COLO829 (cell line): ENCODE data around the gene RBP2.

Source experiments
- DNase-seq: peaks from one replicate; pipeline ENCODE4 v3.0.0; 2012; ENCODE audit warnings: low spot score

Gene RBP2

GRCh38 chr3:139476348-139476747 is at the start of gene RBP2:
Gene RBP2, minus strand, starts transcription at chr3:139476516. Its CDS starts 57 bp downstream, at chr3:139476459.
- DNase-seq: no peak

DNA sequence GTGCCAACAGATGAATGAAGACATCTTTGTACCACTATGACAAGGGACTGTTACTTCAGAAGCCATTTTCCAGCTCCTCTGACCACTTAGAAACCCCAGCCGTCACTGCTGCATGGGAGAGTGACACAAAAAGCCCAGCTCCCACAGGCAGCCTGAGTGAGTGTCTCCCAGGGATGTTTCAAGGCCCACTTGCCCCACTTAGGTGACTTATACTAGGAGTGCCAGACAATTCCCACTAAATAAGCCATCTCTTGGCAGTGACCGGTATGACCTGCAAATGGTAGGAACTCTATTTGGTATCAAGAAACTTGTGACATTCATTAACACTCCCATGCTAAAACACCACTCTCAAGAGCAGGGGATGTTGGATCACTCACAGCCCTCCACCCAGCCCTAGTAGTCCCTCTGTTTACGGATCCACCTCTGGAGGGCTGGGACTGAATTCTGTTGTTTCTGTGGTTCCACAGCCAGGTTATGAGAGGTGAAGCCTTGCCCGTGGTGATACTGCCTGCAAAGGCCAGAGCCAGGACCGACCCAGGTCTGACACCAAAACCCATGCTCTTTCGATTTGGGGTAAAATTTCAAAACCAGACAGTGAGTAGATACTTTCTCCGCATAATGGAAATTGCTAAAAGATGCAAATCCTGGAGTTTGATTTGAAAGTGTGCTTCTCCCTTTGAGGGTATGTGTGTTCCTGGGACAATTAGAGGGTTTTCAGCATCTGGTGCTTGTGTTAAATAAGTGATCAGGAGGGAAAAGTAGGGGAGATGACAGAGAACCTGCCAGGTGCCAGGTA is 48.7 kb upstream of the RBP2 start:
- no peak for DNase-seq

GRCh38 chr3:139523718-139524117 is 47.4 kb upstream of the RBP2 start:
- no peak for DNase-seq

DNA sequence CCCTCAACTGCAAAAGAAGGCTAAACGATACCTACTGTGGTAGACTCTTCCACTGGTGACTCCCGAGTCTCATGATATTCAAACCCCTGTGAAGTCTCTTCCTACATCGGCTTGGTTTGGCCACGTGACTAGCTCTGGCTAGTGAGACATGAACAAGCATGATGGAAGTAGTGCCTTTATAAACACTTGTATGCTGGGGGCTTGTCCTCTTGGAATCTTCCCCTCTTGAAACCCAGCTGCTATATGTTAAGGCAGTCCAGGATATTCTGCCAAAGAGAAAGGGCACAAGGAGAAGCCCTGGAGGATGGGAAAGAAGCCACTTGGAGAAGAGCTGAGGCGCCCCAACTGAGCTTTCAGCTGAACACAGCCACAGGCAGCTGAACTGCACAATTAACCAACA is 46.9 kb upstream of the RBP2 start:
- DNase-seq: no peak

DNA sequence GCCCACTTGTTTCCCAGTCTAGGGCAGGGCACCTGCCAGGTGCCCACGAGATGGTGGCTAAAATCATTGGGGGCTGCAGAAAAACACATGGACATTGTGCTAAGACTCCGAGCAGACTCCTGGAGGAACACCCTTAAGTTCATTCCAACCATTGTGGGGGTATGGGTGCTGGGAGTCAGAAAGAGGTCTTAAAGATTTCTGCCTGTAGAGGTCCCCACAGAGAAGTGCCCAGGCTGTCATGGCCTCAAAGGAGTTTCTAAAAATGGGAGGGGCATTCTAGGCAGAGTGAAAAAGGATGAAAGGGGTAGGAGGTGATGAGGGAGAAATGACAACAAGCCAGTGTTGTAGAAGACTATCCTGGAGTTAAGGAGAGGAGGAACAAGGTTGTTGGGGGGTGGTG is 46.1 kb upstream of the RBP2 start:
- peak; percentile 44 for DNase-seq

DNA sequence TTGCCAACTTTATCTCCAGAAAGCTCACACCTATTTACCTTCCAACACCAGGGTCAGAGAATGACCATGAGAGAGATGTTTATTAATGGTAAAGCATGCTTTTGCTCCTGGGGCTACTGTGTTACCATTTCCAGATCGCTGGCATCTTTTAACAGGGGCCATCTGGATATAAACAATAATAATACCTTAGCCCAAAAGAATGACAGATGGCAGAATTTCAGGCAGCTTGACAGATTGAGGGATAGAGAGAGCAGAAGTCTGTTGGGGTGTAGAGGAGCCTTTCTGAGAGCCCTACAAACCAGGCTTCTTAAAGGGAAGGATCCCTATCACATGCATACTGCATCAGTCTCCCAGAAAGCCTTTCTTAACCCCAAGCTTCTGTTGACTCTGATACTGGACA is 45.5 kb upstream of the RBP2 start:
- no peak for DNase-seq

DNA sequence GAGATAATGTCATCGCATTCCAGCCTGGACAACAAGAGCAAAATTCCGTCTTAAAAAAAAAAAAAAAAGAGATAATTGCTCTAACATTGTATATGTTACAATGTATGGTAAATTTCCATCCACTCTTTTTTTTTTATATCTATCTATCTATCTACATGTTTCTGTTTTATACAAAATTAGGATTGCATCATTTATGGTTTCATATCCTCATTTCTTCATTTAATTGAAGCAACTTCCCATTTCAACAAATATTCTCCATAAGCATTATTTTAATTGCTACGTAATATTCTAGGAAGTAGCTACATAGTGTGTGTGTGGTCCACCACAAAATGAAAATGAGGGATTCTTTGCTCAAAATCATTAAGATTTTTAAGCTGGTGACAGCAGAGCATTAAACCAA is 44.8 kb upstream of the RBP2 start:
- DNase-seq: no peak

- DNase-seq: peak; percentile 71
Measured at GRCh38 chr3:139519998-139520737, 43.9 kb upstream of the RBP2 start.

DNA sequence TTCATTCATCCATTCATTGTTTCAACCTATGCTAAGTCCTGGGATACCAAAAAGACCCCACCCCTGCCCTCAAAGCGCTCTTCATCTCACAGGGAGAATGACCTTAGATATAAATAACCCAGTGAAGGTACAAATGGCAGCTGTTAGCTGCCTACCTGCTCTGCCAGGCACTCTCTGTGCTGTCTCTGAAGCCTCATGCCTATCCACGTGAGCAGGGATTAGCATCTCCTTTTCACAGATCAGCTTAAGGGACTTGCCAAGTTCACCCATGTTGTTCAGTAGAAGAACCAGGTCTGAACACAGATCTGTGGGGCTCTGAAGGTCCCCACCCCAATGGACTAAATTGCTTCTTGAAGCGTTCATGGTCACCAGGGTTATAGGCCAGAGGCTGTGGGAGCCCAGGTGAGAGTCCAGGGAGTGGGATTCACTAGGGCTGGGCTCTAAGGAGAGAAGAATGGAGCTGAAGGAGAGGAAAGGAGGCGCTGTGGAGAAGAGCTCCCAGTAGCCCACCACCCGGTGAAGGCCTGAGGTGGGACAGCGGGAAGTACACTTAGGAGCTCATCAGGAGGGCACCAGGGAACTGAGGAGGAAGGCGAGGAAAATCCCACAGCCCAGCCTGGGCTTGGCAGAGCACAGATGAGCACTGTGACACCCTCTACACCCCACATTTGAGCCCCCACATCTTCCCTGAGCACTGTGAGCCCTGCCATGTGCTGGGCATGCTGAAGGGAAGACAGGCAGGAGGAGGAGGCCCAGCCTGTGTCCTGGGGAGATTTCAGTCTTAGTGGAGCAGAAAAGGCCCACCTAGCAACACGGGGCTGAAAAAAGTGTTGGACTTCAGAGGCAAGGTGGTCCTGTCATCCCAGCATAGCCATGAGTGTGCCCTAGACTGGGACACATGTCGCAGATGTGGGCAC is 42.9 kb upstream of the RBP2 start:
- no peak for DNase-seq

DNA sequence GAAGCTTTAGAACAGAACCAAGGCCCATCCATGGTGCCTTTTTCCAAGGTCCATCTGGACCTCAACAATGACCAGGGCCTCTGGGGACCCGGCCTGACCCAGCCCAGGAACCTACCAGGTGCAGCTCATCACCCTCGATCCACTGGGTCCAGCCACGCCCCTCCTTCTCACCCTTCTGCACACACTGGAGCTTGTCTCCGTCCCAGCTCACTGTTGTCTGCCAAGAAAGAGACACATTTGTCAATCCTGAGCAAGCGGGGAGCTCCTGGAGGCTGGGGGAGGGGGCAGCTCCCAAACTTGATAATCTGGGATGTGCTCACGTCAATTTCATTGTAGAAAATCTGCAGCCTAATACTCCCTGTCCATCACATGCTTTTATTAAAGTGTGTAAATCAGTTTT is 42.0 kb upstream of the RBP2 start:
- no peak for DNase-seq

DNA sequence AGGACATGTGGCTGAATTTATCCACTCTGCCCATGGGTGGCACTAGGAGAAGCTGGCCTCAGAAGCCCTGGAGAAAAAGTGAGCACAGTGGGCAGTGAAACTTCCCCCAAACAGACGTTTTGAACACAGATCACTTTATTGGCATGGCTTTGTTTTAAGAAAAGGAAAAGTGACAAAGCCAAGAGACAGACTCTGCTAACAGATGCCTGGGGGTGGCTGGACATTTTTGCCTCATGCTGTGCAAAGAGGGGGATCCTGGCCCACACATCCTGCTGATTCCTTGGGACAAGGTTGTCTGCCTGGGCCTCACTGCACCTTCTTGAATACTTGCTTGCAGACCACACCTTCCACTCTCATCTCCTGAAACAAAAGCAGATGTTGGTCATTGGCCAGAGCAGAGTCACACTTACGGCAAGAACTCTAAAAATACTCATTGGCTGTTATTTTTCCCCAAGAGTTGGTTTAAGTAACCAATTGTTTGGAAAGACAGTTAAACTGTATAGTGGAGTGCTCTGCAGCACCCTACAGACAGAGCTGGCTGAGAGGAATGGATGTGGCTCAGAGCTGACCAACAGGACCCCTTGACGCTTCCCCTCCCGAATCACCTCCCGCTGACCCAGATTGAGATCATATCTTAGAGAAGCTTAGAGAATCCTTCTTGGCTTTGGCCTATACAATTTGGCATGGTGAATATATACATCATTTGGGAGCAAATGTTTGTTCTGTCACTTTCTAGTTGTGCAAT is 41.2 kb upstream of the RBP2 start:
- DNase-seq: no peak

- no peak for DNase-seq
Measured at GRCh38 chr3:139514741-139515140, 38.4 kb upstream of the RBP2 start.

DNA sequence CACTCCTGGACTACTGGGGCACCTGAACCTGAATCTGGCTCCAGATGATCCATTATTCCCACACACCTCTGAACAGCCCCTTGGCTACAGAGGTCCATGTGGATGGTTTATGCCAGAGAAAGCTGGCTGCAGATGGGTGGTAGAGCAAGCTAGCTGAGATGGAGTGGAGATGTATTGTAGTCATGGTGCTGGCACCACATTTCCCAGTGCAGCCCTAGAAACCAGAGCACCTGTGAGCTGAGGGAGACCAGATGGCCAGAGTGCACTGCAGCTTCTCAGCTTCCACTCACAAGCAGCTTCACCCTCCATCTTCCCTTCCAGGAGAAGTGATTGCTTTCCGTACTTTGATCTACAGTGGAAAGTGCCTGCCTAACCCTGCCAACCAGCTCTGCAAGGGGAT is 33.3 kb upstream of the RBP2 start:
- no peak for DNase-seq

- no peak for DNase-seq
Measured at GRCh38 chr3:139506766-139507165, 30.4 kb upstream of the RBP2 start.

DNA sequence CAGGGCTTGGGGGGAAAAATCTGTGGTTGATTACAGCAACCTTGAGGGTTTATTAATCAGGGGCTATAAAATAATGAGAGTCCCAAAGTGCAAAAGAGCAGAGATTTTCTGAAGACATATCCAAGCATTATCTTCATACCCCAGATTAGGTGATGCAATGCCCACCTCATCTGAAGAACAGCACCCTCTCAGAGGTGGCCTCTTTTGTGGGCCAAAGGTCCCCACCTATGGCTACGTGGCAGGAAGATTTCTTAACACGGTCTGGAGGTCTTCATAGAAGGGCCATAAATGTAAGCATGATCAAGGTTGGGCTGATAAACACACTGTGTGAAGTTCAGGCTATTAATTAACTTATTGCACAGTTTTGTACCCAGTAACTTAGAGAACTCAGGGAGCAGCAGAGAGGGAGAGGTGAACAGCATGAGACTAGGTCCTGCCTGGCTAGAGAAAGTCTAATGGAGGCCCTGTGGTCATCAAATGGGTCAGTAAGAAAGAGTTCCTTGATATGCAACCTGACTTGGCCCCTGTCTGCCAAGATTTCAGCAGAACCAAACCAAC is 29.6 kb upstream of the RBP2 start:
- DNase-seq: no peak

- DNase-seq: no peak
Measured at GRCh38 chr3:139499536-139499935, 23.2 kb upstream of the RBP2 start.

DNA sequence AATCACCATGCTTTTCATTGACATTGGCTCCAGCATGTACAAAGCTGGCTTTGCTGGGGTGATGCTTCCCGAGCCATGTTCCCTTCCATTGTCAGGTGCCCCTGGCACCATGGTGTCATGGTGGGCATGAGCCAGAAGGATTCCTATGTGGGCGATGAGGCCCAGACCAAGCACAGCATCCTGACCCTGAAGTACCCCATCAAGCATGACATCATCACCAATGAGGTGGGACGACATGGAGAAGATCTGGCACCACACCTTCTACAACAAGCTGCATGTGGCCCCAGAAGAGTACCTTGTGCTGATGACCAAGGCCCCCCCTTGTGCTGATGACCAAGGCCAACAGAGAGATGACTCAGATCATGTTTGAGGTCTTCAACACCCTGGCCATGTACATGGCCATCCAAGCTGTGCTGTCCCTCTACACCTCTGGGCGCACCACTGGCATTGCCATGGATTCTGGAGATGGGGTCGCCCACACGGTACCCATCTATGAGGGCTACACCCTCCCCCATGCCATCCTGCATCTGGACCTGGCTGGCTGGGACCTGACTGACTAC is 17.6 kb upstream of the RBP2 start:
- no peak for DNase-seq

- no peak for DNase-seq
Measured at GRCh38 chr3:139491966-139492365, 15.7 kb upstream of the RBP2 start.

- no peak for DNase-seq
Measured at GRCh38 chr3:139491027-139491700, 14.8 kb upstream of the RBP2 start.

GRCh38 chr3:139482206-139482605 is 5.9 kb upstream of the RBP2 start:
- DNase-seq: no peak

DNA sequence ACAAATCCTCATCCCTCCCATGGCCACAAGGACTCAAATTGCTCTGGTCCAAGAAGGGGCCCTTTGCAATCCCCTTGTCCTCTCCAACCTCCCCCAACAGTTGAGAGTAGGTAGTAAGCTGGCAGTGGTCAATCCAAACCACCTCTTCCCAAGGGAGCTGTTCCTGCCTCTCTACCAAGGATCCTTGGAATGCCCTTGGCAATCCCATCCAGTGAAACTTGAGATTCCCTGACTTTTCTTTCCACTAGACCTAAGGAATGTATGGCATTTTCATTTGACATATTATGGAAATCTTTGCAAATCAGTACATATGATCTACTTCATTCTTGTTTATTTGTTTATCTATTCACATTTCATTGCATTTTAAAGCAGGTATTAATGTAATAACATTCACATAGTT is 4.8 kb upstream of the RBP2 start:
- DNase-seq: no peak
